Left colon (tissue), 2 donors: Measurements from ENCODE around the gene LARP4B. TPM values are rescaled to one million over a fixed set of nuclear protein-coding genes. Genes with fewer than 3 reads are reported as not detected.
A peak's percentile ranks its signal among the peaks of the same experiment; 100 is the strongest.

Source experiments
- ATAC-seq: fragments of 200-7000 bp; cut with Tn5 transposase; one replicate; pipeline ENCODE4 v1.9.1; 2020; ENCODE audit warnings: mild to moderate bottlenecking, moderate library complexity
- DNase-seq, 2 donors: peaks; one replicate each; pipeline ENCODE4 v3.0.0-alpha.2; 2020
- intact Hi-C, 2 donors: fragments of 100-400 bp; cut with DNase I in 1 of 2; cut with micrococcal nuclease in 1 of 2; formaldehyde crosslinking; loops; one replicate each; pipeline versions ENCODE4 v1.11.2 to v1.14.0; 2022; cut with DNase I, micrococcal nuclease
- total RNA-seq, 2 donors: library from RNA; stranded (reverse); fragmentation: NEBNext Ultra II Directional; extraction: Animal tissue kit (Norgen Biotek cat#: 25700); gene quantifications; one replicate each; pipeline ENCODE4 v1.2.1, GENCODE V29; 2021
- donor health status: DM: no; HTN: no; CAD: no.
- donor health status: DM: yes; HTN: yes; CAD: no.

Gene LARP4B
- total RNA-seq, 2 donors from 2014 or later, result 124 to 152 TPM

DNA sequence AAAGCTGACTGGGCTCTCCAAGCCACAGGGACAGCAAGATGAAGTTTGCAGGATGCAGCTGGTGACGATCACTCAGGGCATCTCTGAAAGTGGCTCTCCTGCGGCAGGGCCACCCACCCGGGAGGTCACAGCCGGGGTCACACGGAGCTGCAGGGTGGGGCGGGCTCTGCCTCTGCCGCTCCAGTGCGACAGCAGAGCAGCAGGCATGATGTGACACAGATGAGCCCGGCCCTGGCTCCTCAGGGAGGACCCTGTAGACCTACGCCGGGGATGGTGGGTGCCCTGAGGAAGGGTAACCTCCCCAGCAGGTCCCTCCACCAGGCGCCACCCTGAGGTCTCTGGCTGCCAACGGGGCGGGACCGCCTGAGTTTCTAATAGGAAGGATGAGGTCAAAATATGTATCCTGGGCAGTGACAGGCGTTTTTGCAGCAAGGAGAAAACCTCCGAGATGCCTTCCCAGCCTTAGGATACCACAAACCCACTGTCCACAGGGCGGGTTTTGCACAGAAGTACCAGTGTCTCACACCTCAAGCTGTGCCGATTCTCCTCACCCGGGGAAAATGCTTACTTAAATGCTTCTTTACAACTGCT, 127.2 kb downstream of the LARP4B start:
- intact Hi-C loops, result no loop called here
- ATAC-seq, result peak; percentile 10
- no peak for DNase-seq

DNA sequence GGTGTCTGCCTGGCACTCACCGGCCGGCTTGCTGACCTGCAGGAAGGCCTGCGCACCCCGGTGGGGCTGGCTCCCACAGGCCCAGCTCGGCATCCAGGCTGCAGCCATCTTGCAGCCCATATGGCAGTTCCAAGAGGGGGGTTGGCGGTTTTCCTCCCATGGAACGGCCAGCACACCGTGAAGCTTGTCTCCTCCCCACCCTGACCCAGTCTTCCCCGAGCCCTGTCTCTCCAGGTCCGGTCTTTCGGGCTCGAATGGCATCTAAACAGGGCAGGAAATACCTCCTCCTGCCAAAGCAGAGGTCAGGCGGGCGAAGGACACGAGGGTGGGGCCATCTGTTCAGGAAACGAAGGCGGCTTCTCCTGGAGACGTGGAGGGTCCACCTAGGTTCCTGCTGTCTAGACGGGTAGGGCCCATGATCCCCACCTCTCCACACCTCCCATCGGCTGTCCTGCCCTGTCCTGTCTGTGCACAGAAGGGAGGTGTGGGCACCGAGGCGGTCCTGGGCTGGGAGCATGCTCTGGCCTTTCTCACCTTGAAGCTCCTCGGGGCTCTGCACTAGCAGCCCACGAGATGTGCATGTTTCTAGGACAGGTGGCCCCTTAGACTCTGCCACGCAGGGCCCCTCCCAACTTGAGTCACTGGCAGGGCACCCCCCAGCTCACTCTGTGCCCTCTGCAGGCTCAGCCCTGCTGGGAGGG, 128.3 kb downstream of the LARP4B start:
- intact Hi-C loops, result no loop called here
- DNase-seq (no peak), ATAC-seq (peak; percentile 21)

DNA sequence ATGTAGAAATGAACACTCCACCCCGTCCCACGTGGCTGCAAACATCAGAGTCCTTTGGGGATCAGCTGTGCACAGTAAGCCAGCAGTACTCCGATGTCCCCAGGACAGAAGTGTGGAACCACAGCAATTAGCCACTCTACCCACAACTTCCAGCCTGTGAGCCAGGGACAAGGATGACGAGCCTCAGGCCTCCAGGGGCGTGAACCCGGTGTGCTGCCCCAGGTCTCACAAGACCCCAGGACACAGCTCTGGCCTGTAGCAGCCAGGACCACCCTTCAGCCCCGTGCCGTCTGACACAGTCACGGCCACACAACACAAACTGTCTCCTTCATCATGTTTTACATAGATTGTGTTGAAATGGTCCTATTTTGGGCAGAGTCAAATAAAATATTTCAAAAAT, 129.0 kb downstream of the LARP4B start:
- peak; percentile 9 for ATAC-seq
- intact Hi-C loops, result no loop called here
- no peak for DNase-seq

DNA sequence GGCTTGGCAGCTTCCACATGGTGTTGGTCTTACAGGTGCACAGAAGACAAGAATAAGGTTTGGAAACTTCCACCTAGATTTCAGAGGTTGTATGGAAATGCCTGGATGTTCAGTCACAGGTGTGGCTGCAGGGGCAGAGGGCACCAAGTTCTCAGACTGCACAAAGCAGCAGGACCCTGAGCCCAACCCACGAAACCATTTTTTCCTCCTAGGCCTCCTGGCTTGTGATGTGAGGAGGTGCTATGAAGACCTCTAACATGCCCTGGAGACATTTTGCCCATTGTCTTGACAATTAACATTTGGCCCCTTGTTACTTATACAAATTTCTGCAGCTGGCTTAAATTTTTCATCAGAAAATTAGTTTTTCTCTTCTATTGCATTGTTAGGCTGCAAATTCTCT, 134.3 kb downstream of the LARP4B start:
- ATAC-seq (no peak), DNase-seq (no peak)
- intact Hi-C loops, result no loop called here

DNA sequence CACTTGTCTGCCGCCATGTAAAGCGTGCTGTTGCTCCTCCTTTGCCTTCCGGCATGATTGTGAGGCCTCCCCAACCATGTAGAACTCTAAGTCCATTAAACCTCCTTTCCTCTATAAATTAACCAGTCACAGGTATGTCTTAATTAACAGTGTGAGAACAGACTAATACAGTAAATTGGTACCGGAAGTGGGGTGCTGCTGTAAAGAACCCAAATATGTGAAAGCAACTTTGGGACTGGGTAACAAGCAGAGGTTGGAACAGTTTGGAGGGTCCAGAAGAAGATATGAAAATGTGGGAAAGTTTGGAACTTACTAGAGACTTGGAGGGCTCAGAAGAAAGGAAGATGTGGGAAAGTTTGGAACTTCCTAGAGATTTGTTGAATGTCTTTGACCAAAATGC, 135.3 kb downstream of the LARP4B start:
- DNase-seq (no peak), ATAC-seq (no peak)
- intact Hi-C loops, result no loop called here

DNA sequence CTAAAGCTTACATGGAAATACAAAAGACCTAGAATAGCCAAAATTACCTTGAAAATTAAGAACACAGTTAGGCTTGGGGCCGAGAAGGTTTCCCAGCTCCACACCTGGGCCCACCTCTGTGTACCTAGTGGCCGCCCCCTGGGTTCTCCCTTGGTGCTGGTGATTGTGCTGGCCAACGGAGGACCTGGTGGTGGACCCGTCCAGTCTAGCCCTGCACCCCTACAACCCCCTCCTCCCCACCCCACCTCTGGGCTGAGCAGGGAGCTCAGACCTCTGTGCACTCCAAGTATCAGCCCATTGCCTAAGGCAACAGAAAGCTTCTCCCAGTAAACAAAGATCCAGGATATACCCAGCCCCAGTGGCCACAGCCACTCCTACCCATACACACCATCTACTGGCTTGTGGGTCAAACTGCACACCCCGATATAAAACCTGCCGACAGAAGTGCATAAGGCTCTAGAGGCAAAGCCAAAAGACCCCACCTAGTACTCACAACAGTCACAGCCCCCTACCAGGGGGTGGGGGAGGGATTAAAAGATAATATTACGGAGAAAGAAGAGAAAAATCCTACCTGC, 137.0 kb downstream of the LARP4B start:
- ATAC-seq (no peak), DNase-seq (no peak)
- intact Hi-C loops, result no loop called here

DNA sequence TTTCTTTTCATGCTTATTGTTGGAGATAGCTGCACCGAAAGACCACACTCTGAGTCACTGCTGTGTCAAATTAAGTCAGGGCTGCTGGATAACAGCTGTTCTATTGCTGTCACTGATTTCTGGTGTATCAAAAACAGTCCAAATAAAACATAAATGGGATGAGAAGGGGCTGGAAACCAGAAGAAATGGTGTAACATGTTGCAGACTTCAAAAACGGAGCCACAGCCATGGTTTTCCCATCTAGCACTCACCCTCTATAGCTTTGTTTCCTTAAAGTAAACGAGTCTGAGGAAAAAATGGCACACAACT, 138.8 kb downstream of the LARP4B start:
- no peak for ATAC-seq
- intact Hi-C loops, result no loop called here
- no peak for DNase-seq

DNA sequence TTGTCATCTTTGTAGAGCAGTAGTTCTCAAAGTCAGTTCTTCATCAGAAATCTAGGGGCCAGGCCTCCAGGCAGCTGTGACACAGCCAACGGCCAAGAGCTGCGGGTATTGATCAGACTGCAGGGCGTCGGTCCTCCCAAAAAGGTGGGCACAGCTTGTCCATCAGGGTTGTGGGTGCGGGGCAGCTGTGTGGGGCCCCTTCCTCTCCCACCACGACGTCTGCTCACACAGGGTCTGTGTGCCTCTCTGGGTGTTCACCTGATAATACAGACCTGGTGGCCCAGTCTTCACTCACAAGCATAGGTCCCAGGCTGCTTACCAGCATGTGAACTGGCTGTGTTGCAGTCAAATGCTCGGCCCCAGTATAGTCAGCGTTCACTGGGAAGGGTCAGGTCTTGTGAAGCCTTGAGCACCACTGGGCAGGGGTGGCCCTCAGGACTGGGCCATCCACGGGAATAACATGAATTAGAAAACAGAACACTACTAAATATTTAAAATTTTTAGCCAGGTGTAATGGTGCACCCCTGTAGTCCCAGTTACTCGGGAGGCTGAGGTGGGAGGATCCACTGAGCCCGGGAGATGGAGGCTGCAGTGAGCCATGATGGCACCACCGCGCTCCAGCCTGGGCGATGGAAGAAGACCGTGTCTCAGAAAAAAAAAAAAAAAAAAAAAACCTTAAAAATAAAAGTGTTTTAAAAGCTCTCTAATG, 139.3 kb downstream of the LARP4B start:
- no peak for ATAC-seq
- intact Hi-C loops, result no loop called here
- no peak for DNase-seq

DNA sequence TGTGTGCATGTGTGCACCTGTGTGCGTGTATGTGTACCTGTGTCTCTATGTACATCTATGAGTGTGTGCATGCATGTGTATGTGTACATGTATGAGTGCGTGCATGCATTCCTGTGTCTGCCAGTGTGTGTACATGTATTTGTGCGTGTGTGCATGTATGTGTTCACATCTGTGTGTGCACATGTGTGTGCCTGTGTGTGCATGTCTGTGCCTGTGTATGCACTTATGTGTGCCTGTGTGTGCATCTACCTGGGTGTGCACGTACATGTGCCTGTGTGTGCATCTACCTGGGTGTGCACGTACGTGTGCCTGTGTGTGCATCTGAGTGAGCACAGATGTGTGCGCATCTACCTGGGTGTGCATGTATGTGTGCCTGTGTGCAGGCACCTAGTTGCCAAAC, 139.9 kb downstream of the LARP4B start:
- intact Hi-C loops, result no loop called here
- ATAC-seq, result no peak
- DNase-seq, result no peak

DNA sequence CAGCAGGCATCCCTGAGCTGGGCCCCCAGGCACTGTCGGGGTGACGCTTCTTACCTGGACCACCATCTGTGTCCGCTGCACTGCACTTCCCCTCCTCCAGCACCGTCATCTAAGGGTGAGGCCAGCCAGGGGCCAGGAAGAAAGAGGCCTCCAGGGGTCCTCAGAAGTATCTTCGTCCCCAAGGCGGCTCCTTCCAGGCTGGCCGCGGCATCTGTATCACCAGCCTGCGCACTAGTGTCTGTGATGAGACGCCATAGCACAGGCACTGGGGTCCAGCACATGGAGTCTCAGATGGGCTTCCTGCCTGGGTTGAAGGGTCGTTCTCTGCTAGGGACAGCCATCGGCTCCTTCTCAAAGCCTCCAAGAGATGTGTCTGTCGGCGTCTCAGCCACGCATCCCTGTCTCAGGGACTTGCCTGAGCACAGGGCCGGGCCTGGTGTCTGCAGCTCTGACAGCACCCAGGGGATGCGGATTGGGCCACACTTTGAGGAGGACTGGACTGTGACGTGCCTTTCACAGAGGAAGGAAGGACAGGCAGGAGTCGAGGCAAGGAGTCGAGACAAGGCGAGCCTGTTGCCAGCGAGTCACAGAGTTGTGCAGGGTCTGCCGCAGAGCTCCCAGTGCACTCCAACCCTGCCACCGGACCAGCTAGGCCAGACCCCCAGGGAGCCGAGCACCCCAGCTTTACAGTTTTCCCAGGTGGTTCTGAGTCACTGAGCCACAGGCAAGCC, 140.5 kb downstream of the LARP4B start:
- DNase-seq (no peak), ATAC-seq (no peak)
- intact Hi-C loops, result no loop called here

DNA sequence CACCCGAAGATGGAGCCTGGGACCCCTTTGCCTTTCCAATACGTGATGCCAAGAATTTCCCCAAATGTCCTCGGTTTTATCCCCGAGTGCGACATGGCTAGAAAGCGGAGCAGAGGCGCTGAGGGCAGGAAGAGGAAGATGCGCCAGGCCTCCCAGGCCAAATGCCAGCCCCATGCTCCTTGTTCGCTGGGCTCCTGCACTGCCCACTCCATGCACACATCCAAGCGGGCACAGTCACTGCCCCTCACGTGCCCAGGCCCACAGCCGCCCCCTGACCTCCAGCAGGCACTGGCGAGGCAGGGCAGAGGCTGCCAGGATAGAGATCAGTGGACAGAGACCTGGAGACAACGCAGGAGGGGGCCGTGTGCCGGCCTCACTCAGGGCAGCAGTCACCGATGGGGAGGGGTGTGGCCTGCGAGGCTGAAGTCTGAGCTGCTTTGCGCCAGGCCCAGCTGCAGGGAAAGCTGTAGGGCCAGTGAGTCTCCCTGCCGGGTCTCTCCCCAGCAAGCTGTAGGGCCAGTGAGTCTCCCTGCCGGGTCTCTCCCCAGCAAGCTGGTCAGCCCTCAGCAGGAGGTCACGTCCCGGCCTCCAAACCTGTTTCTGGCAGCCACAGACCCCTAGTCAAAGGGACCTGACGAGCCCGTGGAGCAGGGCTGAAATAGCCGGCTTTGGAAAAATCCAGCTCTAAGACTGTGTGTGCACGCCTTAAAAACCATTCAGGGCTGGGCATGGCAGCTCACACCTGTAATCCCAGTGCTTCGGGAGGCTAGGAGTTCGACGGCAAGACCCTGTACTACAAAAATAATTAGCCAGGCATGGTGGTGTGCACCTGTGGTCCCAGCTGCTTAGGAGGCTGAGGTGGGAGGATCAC, 141.4 kb downstream of the LARP4B start:
- peak in 1 of 2 donors; percentile 44 for DNase-seq
- peak; percentile 70 for ATAC-seq
- intact Hi-C loops, result no loop called here

DNA sequence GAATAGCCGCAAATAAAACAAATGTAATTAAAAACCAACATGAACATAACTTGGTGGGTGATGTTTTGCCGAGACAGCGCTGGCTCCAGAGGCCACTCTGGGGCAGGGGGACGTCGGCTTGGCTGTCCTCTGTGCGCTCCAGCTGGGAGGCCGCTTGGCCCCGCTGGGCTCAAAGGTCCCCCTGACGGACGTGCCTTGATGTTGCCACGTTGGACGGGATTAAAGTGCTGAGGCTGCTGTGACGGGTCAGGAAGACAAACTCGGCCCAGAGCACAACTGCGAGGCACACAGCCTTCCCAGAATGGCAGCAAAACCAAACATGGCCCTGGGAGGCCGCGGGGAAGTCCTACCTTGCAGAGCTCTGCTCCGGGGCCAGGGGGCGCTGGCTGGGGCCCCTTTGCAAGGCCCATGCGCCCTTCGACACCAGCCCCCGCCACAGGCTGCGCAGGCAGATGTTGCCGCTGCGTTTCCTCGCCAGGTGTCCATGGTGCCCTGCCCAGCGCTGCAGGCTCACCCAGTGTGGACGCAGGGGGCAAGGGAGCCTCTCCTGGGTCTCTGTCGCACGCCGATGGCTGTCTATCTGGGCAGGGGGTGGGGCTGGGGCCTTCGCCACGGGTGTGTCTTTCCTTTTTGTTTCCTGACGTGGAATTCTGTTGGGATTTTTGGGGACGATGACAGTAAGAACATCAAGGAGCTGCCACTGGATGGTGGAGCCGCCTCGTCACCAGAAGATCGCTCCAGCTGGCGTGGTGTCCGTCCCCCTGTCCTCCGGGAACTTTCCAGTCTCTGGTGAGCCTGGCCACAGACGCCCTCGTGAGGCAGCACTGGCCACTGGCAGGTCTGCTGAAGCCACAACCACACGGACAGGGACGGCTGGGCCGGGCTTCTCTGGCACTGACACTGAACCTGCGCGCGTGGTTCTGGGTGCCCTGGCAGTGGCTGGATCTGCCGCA, 142.4 kb downstream of the LARP4B start:
- DNase-seq, result peak in 1 of 2 donors; percentile 83
- ATAC-seq, result peak; percentile 91
- intact Hi-C loops, result no loop called here

DNA sequence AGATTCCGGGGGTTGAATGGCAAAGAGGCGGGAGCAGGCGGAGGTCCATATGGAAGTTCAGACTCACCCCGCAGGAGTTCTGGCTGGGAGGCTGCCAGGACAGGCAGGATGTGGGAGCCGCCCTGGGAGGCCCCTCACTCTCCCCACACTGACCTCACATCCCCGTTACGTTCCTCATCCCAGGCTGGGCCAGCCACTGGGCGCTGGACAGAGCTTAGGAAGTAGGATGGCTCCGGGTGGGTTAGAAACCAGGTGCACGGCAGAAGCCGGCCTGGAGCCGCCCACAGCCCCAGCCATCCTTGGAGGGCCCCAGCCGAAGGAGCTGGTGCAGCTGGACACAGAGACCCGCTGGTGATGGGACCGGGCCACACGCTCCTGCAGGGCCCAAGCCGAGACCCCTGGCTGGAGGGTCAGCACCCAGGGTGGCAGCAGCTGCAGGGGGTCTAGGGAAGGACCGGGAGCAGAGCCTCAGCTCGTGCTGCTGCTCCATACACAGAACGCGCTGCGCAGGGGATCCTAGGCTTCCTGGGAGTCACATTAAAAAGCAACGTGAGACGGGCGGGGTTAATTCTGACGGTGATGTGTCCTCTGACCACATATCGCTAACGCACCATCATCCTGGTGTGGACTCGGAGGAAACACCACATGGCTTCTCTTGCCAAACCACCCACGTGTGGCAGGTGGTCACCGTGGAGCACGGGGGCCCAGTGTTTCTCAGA, 143.4 kb downstream of the LARP4B start:
- intact Hi-C loops, result no loop called here
- ATAC-seq (no peak), DNase-seq (no peak)

DNA sequence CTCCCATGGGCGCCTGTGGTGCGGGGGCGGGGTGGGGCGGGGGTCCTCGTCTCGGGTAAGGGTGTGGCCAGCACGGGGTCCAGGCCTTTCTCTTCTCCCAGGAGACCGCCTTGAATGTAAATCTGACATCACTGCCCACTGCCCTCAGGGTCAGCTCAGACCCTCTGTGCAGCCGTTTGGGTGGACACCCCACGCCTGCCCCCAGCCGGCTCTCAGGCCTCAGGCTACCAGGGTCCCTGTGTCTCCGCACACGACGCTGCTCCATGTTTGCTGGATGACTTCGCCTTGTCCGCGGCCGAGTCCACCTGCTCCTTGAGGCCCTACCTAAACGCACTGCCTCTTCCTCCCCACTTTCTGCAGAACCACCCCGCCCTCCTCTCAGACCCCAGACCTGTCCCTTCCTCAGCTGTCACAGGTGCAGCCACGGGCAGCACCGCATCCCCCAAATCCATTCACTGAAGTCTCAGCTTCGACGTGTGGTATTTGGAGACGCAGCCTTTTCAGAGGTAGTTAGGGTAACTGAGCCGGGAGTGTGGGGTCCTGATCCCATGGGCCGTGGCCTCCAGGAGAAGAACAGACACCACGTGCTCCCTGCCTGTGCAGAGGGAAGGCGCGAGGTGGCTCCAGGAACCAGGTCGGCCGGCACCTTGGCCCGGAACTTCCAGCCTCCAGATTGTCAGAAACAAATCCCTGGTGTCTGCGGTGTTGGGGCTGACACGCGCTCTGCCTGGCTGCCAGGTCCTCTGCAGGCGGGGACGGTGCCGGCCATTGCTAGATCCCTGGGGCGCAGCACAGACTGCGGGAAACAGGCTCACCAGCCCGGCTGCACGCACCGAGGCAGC, 144.7 kb downstream of the LARP4B start:
- no peak for ATAC-seq
- intact Hi-C loops, result no loop called here
- DNase-seq, result no peak

DNA sequence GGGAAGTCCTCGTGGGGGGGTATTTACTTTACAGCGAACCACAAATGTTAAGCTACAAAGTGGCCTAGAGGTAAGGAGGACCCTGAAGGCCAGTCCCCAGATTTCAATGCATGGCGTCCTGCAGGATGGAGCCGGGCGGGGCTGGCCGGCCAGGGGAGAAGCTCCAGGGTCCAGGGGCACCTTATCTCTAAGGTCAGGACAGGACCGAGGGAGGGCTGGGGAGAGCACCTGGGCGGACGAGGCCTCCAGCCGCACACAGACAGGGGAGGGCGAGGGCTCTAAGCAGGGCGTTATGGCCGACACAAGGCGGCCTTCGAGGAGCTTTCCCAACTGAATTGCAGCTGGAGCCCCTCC, 145.7 kb downstream of the LARP4B start:
- intact Hi-C loops, result no loop called here
- DNase-seq (no peak), ATAC-seq (no peak)
